NCI-H748 (cell line): Measurements from ENCODE around the gene SETDB2.
"Not testable (repeated sequence)": the region's sequence is repeated elsewhere in the genome, so short reads cannot be mapped to it uniquely, and the experiment has no call there.

Experiments used
- DNase-seq: peaks from one replicate; lab custom pipeline; 2025; ENCODE audit not compliant: unreplicated experiment; lab: John Stamatoyannopoulos, UW

Gene SETDB2

GRCh38 chr13:49466292-49466838, 22.3 kb downstream of the SETDB2 start:
- DNase-seq, result no peak

- no peak for DNase-seq
Observed at GRCh38 chr13:49472186-49472585, 28.1 kb downstream of the SETDB2 start.

GRCh38 chr13:49476529-49476928, 32.5 kb downstream of the SETDB2 start:
- DNase-seq, result no peak

DNA sequence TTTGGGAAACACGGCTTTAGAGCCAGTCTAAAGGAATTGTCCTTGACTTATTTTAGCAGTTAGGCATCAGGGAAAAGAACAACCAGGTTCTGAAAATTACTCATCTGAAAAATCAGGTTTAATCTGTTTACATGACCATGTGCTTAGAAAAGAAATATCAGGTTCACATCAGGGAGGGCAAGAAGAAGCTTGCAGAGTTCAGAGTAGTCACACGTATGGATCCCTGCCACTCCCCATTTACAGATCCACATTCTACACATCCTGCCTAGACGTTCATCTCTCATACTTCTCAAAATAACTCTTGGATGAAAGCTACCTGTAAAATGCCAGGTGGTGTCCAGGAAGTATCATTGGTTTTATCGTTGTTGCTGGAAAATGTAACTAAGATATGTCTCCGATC, 37.7 kb downstream of the SETDB2 start:
- DNase-seq, result no peak

GRCh38 chr13:49488563-49488962, 44.5 kb downstream of the SETDB2 start:
- no peak for DNase-seq

GRCh38 chr13:49494645-49495044, 50.6 kb downstream of the SETDB2 start:
- DNase-seq, result no peak

- peak; percentile 75 for DNase-seq
Observed at GRCh38 chr13:49495783-49496762, 52.0 kb downstream of the SETDB2 start, which contains the start of gene PHF11. Gene PHF11, plus strand, starts transcription at chr13:49495953. Its CDS starts 49 bp downstream, at chr13:49496002.

DNA sequence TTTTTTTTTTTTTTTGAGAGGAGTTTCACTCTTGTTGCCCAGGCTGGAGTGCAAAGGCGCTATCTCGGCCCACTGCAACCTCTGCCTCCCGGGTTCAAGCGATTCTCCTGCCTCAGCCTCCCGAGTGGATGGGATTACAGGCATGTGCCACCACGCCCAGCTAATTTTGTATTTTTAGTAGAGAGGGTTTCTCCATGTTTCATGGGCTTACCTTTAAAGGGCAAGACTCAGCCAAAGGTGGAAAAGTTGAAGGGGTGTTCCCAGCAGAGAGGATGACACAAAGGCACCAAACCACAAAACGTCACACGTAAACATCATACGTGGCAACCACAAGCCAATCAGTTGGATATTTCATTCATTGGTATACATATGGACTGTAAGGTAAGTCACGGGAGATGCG, 52.8 kb downstream of the SETDB2 start:
- DNase-seq, result not testable (repeated sequence)

DNA sequence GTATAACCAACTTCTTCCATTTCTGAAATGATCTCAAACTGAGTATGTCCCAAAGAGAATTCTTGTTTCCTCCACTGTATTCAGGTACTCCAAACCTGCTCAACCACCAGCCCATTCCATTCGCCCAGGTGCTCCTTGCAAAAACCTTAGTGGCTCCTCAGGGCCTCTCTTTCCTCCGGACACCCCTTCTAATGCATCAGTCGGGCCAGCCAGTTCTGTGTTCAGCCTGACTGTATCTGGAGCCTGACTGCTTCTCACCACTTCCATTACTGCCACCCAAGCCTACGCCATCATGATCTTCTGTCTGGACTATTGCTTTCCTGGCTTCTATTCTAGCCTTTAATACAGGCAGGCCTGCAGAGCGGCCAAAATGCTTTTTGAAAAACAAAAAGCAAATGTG, 53.2 kb downstream of the SETDB2 start:
- DNase-seq, result no peak

GRCh38 chr13:49498206-49498605, 54.1 kb downstream of the SETDB2 start:
- DNase-seq, result no peak

GRCh38 chr13:49499889-49500660, 56.0 kb downstream of the SETDB2 start:
- no peak for DNase-seq

- DNase-seq, result no peak
Observed at GRCh38 chr13:49502954-49503353, 58.9 kb downstream of the SETDB2 start.

- DNase-seq, result no peak
Observed at GRCh38 chr13:49503951-49504350, 59.9 kb downstream of the SETDB2 start.

- no peak for DNase-seq
Observed at GRCh38 chr13:49512578-49512977, 68.5 kb downstream of the SETDB2 start.

DNA sequence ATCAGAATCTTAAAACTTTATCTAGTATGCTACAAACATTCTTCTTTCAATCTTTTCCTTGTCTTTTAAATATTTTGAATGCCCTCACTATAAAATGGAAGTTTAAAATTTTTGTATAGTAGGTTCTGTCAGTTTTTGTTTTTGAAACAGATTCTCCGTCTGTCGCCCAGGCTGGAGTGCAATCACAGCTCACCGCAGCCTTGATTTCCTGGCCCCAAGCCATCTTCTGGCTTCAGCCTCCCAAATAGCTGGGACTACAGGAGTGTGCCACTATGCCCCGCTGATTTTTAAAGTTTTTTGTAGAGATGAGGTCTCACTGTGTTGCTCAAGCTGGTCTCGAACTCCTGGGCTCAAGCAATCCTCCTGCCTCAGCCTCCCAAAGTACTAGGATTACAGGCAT, 72.4 kb downstream of the SETDB2 start:
- no peak for DNase-seq

GRCh38 chr13:49517461-49517860, 73.4 kb downstream of the SETDB2 start:
- DNase-seq, result no peak

- no peak for DNase-seq
Observed at GRCh38 chr13:49521224-49521623, 77.2 kb downstream of the SETDB2 start.

DNA sequence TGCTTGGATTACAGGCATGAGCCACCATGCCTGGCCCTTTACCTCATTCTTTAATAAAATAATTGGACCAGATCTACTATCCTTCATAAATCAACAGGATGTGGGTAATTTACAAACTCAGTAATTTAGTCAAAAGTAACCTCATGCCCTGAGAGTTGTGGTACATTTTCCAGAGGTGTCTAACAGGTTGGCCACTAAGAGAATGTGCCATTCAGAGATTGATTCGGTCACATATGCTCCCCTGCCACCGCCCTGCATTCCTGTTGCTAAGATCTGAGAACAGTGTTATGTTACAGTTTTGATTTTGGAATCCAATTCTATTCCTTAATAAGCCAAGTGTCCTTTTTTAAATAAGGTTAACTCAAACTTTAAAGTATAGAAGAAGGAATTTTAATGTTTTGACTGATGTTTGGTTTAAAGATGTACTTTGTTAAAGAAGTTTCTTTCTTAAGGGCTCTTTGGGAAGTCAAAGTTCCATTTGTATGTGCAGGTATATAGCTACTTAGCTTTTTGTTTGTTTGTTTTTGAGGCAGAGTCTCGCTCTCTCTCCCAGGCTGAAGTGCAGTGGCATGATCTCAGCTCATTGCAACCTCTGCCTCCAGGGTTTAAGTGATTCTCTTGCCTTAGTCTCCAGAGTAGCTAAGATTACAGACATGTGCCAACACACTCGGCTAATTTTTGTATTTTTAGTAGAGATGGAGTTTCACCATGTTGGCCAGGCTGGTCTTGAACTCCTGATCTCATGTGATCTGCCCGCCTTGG, 80.8 kb downstream of the SETDB2 start:
- DNase-seq, result no peak

GRCh38 chr13:49527123-49527522, 83.0 kb downstream of the SETDB2 start:
- no peak for DNase-seq

- DNase-seq, result no peak
Observed at GRCh38 chr13:49528161-49528560, 84.1 kb downstream of the SETDB2 start.

DNA sequence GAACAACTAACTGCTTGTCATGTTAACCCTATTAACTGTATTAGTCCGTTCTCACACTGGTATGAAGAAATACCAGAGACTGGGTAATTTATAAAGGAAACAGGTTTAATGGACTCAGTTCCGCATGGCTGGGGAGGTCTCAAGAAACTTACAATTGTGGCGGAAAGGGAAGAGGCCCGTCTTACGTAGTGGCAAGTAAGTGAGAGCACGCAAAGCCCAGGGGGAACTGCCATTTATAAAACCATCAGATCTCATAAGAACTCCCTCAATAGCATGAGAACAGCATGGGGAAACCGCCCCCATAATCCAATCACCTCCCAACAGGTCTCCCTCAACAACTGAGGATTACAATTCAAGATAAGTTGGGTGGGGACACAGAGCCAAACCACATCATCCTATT, 86.4 kb downstream of the SETDB2 start:
- DNase-seq, result no peak
